A673 (cell line): ENCODE results near the gene RAB32. TPM values are rescaled to one million over a fixed set of nuclear protein-coding genes. Genes with fewer than 3 reads are reported as not detected.
A peak's percentile ranks its signal among the peaks of the same experiment; 100 is the strongest.

Experiments
- BruUV-seq: library from RNA; stranded (reverse); fragments of 400-500 nt; replicated peaks from 2 replicates; lab custom pipeline; 2021; lab: Mats Ljungman, UMichigan
- CTCF ChIA-PET: fragments of 300-600 bp; sonication (Branson Sonifier 250); formaldehyde crosslinking; loops from one replicate; lab custom pipeline; 2022; ENCODE audit warnings: antibody characterized with exemption; lab: Charles Lee
- POLR2A ChIA-PET: fragments of 300-600 bp; sonication (Branson Sonifier 250); formaldehyde crosslinking; loops from one replicate; lab custom pipeline; 2022; ENCODE audit warnings: antibody characterized with exemption; ENCODE audit not compliant: low non-redundant PET; lab: Charles Lee
- DNase-seq: peaks from one replicate; pipeline ENCODE4 v3.0.0-alpha.2; 2015; ENCODE audit warnings: low spot score
- H3K27ac ChIP-seq: fragments of 200-600 bp; sonication (generic); 2 replicates; pipeline ENCODE4 v1.5.1; 2016; ENCODE audit warnings: mixed run types, low read depth, mild to moderate bottlenecking, mixed read lengths, antibody characterized with exemption, low read length; ENCODE audit not compliant: poor library complexity, severe bottlenecking
- H3K27me3 ChIP-seq: fragments of 200-600 bp; sonication (generic); replicated peaks from 2 replicates; pipeline ENCODE4 v1.6.1; 2017; ENCODE audit warnings: mixed run types, low read depth, mild to moderate bottlenecking, mixed read lengths, antibody characterized with exemption, low read length; ENCODE audit not compliant: insufficient read depth, poor library complexity
- H3K36me3 ChIP-seq: fragments of 200-600 bp; sonication (generic); 2 replicates; pipeline ENCODE4 v1.6.1; 2016; ENCODE audit warnings: mixed run types, mild to moderate bottlenecking, mixed read lengths, antibody characterized with exemption, low read length; ENCODE audit not compliant: insufficient read depth, poor library complexity, severe bottlenecking
- H3K4me1 ChIP-seq: fragments of 200-600 bp; sonication (generic); 2 replicates; pipeline ENCODE4 v1.6.1; 2017; ENCODE audit warnings: mixed run types, mild to moderate bottlenecking, mixed read lengths, antibody characterized with exemption, low read length; ENCODE audit not compliant: insufficient read depth, poor library complexity, severe bottlenecking
- H3K4me3 ChIP-seq: fragments of 200-600 bp; sonication (generic); 2 replicates; pipeline ENCODE4 v1.5.1; 2016; ENCODE audit warnings: low read depth, mixed run types, mild to moderate bottlenecking, mixed read lengths, low read length; ENCODE audit not compliant: poor library complexity, severe bottlenecking
- H3K9me3 ChIP-seq: fragments of 200-600 bp; sonication (generic); 2 replicates; pipeline ENCODE4 v1.6.1; 2016; ENCODE audit warnings: mixed run types, low read depth, mild to moderate bottlenecking, mixed read lengths, antibody characterized with exemption, low read length; ENCODE audit not compliant: poor library complexity, severe bottlenecking
- EZH2 ChIP-seq: fragments of 200-600 bp; sonication (generic); IDR thresholded peaks from 2 replicates; pipeline ENCODE4 v1.6.1; 2017; ENCODE audit warnings: borderline replicate concordance, low read depth, mild to moderate bottlenecking, mixed read lengths, antibody characterized with exemption, low read length; ENCODE audit not compliant: poor library complexity, severe bottlenecking
- intact Hi-C: fragments of 100-400 bp; cut with micrococcal nuclease; formaldehyde crosslinking; loops from one replicate; pipeline ENCODE4 v1.10.0; 2022; ENCODE audit not compliant: unreplicated experiment
- total RNA-seq: library from RNA; stranded (reverse); gene quantifications from 2 replicates; pipeline ENCODE4 v1.2.3, GENCODE V29; 2021
- TF ChIP-seq, protein P1 (sequence below): fragments of 300-800, 200-600 bp; sonication (generic); conservative IDR thresholded peaks from 2 replicates; pipeline ENCODE4 v1.5.1; 2017; ENCODE audit warnings: low read depth, mild to moderate bottlenecking, antibody characterized with exemption, low read length, moderate library complexity, mixed read lengths

Gene RAB32
- total RNA-seq, 1 experiment from 2014 or later = 2.6 TPM

GRCh38 chr6:146542881-146543210, 787 bp upstream of the RAB32 start:
- H3K36me3 ChIP-seq = no peaks in the 10 kb centered on the region
- CTCF ChIA-PET = no interaction called here
- H3K9me3 ChIP-seq = no peaks in the 10 kb centered on the region
- BruUV-seq = no TSS peak
- DNase-seq = no peak
- POLR2A ChIA-PET = no interaction called here
- H3K4me3 ChIP-seq = no peak overlapping the region
- H3K27me3 ChIP-seq = no peaks in the 10 kb centered on the region
- intact Hi-C loops = loop anchor here (5.0 kb wide), 1 partner anchor 159 kb away; no protein-coding TSS in a partner anchor
- H3K4me1 ChIP-seq = no peaks in the 10 kb centered on the region
- no peak overlapping the region for H3K27ac ChIP-seq
- TF ChIP-seq, protein P1, sequence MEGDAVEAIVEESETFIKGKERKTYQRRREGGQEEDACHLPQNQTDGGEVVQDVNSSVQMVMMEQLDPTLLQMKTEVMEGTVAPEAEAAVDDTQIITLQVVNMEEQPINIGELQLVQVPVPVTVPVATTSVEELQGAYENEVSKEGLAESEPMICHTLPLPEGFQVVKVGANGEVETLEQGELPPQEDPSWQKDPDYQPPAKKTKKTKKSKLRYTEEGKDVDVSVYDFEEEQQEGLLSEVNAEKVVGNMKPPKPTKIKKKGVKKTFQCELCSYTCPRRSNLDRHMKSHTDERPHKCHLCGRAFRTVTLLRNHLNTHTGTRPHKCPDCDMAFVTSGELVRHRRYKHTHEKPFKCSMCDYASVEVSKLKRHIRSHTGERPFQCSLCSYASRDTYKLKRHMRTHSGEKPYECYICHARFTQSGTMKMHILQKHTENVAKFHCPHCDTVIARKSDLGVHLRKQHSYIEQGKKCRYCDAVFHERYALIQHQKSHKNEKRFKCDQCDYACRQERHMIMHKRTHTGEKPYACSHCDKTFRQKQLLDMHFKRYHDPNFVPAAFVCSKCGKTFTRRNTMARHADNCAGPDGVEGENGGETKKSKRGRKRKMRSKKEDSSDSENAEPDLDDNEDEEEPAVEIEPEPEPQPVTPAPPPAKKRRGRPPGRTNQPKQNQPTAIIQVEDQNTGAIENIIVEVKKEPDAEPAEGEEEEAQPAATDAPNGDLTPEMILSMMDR = no peak
- no peak for TF ChIP-seq EZH2

DNA sequence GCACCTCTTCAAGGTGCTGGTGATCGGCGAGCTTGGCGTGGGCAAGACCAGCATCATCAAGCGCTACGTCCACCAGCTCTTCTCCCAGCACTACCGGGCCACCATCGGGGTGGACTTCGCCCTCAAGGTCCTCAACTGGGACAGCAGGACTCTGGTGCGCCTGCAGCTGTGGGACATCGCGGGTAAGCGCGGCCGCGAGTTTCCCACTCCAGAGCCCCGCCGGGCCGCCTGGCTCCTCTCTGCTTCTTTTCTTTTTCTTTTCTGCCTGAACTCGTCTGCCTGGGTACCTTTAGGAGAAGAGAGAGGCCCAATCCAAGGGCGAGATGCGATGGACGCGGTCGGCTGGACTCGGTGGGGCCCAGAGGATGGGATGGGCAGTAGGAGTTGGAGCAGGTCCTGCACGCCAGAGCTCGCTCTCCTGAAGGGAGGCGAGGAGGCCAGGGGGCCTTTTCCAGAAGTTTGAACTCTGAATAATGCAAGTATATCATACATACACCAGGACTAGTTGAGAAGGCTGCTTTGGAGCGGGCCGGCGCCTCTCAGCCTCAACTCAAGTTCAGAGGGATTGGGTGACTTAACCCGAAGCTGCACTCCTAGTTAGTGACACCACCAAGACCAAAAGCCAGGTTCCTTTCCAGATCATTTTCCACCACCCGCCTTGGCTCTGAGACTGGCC, 445 bp downstream of the RAB32 start:
- intact Hi-C loops = loop anchor here (5.0 kb wide), 1 partner anchor 158 kb away; no protein-coding TSS in a partner anchor
- Histone ChIP-seq H3K9me3 (no peaks in the 10 kb centered on the region), H3K27me3 (no peaks in the 10 kb centered on the region), H3K4me1 (no peaks in the 10 kb centered on the region), H3K27ac (no peak overlapping the region), H3K36me3 (no peaks in the 10 kb centered on the region), H3K4me3 (peak overlapping the region; percentile 35)
- DNase-seq = no peak
- CTCF ChIA-PET = no interaction called here
- TF ChIP-seq EZH2 = no peak
- no TSS peak for BruUV-seq
- POLR2A ChIA-PET = interaction anchor here (0.7 kb wide), 1 partner anchor 100 kb away, joined by 3 read pairs; no protein-coding TSS in a partner anchor

GRCh38 chr6:146544616-146545182, 1.1 kb downstream of the RAB32 start:
- TF ChIP-seq EZH2 = no peak
- TF ChIP-seq, protein P1 = no peak
- Histone ChIP-seq H3K36me3 (no peaks in the 10 kb centered on the region), H3K9me3 (no peaks in the 10 kb centered on the region), H3K4me1 (no peaks in the 10 kb centered on the region), H3K27me3 (no peaks in the 10 kb centered on the region), H3K4me3 (no peak overlapping the region), H3K27ac (no peak overlapping the region)
- ChIA-PET POLR2A (no interaction called here), CTCF (no interaction called here)
- BruUV-seq = no TSS peak
- intact Hi-C loops = loop anchor here (5.0 kb wide), 1 partner anchor 158 kb away; no protein-coding TSS in a partner anchor
- no peak for DNase-seq
